CD4-positive, alpha-beta T cell treated with Interleukin-2 at 100 ng/mL for 4 hours (primary cell): ENCODE measurements around the gene XCL1.
"Not testable (repeated sequence)": the region's sequence is repeated elsewhere in the genome, so short reads cannot be mapped to it uniquely, and the experiment has no call there.

ENCODE experiments used
- DNase-seq: peaks from one replicate; pipeline ENCODE4 v3.0.0-alpha.2; 2020; ENCODE audit warnings: low spot score

The XCL1 gene, protein sequence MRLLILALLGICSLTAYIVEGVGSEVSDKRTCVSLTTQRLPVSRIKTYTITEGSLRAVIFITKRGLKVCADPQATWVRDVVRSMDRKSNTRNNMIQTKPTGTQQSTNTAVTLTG

DNA sequence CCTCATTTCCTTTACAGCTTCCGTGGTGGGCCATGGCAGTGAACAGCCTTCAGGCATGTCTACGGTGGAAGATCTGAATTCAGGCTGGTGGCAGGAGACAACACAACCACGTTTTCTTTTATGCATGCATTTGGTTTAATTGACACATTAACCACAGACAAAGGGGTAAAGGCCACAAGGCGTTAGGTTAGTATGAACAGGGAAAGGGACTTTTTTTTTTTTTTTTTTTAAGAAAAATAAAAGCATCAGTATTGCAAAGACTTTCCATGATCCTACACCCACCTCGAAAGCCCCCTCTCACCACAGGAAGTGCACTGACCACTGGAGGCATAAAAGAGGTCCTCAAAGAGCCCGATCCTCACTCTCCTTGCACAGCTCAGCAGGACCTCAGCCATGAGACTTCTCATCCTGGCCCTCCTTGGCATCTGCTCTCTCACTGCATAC lies at the start of gene XCL1:
Gene XCL1 (plus strand): TSS at position 361 of the 444 bp plus-strand sequence. CDS start 33 bp downstream, at position 394.
- not testable (repeated sequence) for DNase-seq

DNA sequence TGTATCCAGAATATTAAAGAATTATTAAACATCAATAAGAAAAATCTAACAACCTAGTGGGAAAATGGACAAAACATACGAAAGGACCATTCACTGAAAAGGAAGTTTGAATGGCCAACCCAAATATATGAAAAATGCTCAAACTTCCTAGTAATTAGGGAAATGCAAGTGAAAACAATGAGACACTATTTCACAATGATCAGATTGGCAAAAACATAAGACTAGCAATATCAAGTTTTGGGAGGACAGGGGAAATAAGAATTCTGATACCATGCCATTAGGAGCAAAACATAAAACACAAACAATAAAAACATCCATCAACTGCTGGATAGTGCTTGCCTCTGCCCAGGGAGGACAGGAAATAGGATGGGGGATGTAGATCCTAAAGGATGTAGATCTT lies 46.9 kb upstream of the XCL1 start:
- no peak for DNase-seq

DNA sequence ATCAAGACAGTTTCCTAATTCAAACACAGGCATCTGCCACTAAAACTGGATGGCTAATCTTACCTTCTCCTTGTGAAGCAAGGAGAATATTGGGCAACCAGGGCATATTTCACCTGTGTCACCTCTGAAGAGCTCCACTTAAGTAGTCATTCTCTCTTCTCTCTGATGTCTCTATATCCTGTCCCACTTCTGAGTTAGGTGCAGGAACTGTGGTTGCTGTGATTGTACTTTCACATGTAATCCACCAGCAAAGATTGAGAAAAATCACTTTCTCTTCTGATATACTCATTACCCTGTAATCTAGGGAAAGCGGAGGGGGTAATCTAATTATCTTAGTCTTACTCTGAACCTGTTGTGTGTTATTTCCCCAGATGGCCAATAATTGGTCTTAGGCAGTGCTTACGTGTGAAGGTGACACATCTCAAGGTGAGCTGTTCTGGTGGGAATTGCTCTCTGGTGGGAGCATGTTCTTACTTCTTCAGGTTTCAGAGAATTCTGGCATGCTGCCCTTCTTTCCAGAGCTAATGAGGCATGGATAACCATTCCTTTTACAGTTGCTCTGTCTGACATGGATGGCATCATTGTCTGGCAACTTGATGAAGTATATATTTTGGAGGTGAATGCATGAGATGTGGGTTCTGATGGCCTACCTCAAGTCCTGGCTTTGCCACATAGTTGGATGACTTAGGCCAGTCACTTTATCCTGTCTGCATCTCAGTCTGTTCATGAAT lies 44.6 kb upstream of the XCL1 start:
- peak; percentile 55 for DNase-seq

DNA sequence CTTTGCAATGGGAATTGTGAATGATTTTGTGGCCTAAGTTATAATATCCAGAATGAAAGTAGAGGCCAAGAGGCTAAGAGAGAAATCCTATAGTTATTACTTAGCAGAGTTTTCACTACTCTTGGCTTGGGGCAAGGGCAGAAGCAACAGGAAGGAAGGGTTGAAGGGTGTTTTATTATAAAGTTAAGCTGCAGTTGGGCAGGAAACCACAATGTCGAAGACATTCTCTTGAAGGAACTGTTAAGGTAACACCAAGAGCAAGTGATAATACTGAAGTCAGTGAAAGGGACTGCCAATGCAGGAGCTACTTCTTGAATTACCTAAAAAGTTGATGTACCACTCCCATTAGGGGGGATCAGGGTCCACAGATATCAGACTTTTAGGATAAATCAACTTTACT lies 40.9 kb upstream of the XCL1 start:
- DNase-seq, result peak; percentile 61

DNA sequence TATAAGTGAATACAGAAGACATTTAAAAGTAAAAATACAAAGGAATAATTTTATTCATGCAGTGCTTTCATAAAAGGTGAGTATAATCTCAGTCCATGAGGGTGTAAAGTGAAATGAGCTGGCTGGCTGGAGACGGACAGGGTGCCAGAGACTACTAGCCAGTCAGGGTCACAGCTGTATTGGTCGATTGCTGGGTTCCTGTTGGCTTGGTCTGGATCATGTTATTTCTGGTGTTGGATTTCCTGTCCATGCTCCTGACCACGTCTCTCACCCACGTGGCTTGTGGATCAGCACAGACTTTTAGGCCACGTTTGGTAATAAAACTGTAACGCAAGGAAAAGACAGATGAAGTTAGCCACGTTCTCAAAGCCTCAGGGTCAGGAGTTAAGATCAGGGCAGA lies 35.6 kb upstream of the XCL1 start:
- not testable (repeated sequence) for DNase-seq

DNA sequence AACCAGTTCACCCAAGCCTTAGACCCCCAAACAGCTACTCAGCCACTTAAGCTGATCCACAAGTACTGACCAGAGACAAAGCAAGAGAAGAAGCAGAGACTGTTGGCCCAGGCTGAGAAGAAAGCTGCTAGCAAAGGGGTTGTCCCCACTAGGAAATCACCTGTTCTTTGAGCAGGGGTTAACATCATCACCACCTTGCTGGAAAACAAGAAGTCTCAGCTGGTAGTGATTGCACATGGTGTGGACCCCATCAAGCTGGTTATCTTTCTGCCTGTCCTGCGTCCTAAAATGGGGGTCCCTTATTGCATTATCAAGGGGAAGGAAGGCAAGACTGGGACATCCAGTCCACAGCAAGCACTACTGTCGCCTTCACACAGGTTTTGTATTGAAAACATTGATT lies 33.4 kb upstream of the XCL1 start:
- DNase-seq, result not testable (repeated sequence)

DNA sequence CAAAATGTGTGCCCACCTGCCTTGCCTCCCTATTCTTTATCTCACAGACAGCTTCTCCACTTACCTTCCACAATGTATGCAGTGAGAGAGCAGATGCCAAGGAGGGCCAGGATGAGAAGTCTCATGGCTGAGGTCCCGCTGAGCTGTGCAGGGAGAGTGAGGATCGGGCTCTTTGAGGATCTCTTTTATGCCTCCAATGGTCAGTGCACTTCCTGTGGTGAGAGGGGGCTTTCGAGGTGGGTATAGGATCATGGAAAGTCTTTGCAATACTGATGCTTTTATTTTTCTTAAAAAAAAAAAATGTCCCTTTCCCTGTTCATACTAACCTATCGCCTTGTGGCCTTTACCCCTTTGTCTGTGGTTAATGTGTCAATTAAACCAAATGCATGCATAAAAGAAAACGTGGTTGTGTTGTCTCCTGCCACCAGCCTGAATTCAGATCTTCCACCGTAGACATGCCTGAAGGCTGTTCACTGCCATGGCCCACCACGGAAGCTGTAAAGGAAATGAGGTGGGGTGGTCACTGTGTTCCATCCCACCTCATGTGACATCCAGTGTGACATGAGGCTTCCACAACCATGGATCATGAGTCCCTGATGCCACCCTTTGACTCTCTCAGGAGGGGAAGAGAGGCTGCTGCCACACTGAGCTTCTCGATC lies 32.4 kb upstream of the XCL1 start, which contains the start of gene XCL2:
Gene XCL2 (minus strand): TSS at position 158 of the 659 bp plus-strand sequence. CDS start 33 bp downstream, at position 125.
- not testable (repeated sequence) for DNase-seq

DNA sequence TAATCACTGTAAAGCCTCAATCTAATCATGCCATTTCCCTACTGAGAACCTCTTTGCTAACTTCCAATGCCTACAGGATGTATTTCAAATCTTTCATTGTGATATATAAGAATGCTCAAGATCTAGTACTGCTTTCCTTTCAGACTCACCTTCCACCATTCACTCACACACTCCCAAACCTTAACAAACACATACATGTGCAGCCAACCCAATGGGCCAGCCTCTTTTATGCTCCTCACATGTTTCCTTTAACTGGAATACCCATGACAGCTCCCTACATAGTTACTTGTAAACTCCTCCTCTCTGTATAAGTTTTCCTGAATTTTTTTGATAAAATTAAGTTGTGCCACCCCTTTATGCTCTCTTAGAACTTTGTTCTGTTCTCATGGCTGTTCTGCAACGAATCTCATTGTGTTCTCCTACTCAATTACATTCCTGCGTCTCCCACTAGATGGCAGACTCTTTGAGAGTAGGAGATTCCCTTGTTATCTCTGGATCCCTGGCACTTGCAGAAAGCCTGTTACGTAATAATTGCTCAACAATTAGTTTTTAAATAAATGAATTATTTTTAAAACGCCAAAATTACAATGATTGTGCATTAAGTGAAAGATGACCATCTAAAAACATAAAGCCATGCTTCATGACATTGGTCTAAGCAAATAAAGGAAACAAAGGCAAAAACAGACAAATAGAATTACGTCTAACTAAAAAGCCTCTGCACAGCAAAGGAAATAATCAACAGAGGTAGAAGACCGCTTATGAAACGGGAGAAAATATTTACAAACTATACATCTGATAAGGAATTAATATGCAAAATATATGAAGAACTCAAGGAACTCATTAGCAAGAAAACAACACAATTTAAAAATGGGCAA lies 30.5 kb upstream of the XCL1 start:
- not testable (repeated sequence) for DNase-seq

DNA sequence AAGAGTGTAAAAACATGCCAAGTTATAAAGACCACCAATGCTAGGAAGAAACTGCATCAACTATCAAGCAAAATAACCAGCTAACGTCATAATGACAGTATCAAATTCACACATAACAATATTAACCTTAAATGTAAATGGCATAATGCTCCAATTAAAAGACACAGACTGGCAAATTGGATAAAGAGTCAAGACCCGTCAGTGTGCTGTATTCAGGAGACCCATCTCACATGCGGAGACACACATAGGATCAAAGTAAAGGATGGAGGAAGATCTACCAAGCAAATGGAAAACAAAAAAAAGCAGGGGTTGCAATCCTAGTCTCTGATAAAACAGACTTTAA lies 29.9 kb upstream of the XCL1 start:
- DNase-seq, result not testable (repeated sequence)

DNA sequence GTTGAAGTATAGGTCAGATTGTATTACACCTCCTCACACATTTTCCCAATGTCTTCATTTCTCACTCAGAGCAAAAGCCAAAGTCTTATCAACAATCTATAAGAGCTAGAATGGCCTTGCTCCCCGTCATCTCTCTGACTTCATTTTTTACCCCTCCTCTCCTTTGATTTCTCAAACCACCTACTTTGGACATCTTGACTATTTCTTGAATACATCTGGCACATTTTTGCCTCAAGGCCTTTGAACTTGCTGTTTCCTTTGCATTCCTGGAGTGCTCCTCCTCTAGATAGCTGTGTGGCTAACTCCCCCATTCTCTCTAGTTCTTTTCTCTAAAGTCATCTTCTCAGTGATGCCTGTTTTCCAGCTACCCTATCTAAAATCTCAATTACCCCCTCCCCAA lies 25.4 kb upstream of the XCL1 start:
- no peak for DNase-seq

DNA sequence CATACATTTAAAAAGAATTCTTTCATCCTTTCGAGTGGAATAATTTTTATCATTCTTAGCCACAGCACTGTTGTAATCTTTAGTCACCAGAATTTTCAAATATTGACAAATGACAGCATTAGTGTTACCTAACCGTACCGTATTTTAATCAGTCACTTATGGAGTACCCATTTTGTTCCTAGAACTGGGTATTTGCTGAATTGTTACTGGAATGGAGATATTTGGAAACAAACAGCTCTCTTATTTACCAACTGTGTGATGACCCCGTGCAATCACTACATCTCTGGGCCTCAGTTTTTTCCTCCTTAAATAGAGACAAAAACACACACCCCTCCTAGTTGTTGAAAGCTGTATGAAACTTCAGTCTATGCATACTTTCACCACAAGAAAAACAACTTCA lies 24.7 kb upstream of the XCL1 start:
- DNase-seq, result no peak

DNA sequence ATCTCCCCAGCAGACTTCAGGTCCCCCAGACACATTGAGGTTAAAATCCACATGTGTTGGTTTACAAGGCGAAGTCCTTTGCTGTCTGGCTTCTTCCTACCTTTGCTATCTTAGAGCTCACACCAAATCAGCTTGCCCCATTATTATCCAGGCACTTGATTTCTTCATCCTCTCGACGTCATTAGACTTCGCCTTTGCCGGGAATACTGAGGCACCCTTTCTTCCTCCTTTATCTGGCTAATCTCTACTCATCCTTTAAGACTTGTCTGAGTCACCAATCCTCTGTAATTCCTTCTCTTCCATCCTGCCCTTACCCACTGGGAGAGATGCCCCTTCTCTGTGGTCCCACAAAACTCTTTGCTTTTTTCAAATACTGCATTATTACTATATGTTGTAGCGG lies 23.4 kb upstream of the XCL1 start:
- DNase-seq, result no peak

DNA sequence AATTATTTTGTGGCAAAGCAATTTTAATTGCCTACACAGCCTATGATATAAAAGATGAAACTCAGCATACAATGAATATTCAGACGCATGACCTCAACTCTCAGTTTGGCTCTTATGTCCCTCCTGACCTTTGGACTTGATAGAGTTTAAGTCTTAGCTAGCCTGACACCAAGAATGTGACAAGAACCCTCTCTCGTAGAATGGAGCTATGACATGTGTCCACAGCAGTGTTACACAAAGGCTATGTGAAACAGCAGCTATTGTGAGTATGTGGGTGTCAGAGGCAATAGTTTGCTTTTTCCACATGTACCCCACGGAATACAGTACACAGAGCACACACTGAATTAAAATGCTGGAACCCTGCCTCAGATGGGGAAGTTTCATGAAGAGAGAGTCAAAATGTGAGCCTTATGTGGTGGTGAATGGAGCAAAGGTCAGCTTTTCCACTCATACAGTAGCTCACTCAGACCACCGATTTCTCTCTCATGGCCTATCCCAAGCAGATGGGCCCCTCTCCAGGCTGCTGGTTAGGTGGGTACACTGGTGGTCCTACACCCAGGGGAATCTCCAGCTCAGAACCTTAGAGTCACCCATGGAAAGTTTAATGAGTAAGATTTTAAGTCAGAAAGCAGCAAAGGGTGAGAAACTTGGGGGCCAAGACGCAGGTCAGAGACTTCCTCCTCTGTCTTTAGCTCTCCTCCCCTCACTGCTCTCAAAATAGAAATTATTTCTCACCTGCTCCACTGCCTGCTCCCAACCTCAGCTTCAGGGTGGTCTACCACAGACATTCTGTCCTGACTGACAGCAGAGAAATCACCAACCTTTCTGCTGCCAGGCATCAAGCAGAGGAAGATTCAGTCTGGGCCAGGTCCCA lies 22.5 kb upstream of the XCL1 start:
- DNase-seq, result no peak

DNA sequence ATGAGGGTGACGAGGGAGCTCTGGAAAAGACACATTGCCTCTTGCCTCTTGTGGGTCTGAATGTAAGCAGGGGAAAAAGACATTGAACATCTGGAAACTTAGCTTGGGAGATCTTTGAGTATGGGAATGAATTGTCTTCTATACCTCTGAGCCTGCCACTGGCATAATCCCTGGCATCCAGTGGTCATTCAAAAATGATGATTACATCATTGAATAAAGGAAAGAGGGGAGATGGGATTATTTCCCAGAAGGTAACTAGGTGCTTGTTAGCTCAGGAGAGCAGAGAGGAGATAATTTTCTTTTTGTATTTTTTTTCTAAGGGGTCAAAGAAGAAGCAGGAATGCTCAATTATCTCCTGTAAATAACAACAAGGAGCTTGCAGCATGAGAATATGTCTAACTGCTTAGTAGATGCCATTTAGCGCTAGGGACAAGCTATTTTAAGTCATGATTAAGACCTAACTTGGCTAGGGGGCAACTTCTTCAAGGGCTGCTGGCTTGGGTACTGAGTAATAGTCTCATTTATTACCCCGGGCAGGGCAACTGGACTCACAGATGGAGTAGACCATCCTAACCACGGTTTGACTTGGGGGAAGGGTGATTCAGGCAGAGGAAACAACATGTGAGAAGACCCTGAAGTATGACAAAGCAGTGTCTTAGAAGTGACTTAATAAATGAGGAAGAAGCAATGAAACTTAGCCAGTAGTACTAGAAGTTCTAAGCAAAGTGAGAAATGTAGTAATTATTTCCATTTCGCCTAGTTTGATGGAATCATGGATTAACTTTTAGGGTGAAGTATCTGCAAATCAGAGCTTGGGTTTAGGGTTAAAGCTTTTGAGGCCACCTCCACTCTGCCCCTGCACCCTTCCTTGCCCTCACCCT lies 21.6 kb upstream of the XCL1 start:
- DNase-seq, result no peak

DNA sequence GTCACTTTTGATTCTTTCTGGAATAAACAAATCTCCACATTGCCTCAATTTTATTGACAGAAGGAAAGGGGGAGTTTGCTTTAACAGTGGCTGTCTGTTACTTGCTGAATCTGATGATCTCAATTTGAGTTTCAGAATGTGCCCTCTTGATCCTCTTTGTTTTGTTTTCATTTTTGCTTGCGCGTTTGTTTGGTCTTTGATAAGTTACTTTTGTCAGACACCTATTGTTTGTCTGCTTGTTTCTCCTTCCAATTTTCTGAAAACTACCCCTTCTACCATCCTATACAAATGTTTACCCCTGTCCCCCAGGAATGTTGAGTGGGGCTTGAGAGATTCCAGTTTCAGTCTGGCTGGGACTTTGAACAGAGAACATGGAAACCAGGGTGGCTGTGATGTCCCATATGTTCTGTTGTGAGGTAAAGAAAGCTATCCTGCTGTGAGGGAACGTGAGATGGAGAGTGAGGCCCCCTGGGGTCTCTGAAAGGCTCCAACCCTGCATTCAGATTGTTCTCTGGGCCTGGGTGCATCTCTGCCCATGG lies 20.8 kb upstream of the XCL1 start:
- DNase-seq, result no peak

DNA sequence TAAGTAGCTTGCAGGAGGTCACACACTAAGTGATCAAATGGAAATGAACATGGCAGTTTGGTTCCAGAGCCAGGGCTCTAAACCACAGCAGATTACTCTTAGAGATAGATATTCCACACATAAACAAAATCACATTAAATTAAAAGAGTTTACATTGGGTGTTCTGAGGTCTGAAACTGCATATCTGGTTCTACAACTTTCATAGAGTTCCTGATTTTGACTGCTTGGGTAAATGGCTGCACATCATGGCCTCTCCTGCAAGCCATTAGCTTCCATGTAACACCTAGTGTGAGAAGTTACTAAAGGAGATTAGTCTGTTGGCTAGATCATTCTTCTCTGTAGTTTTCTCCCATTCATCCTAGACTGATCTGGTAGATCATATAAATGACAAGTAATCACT lies 19.8 kb upstream of the XCL1 start:
- DNase-seq, result no peak

DNA sequence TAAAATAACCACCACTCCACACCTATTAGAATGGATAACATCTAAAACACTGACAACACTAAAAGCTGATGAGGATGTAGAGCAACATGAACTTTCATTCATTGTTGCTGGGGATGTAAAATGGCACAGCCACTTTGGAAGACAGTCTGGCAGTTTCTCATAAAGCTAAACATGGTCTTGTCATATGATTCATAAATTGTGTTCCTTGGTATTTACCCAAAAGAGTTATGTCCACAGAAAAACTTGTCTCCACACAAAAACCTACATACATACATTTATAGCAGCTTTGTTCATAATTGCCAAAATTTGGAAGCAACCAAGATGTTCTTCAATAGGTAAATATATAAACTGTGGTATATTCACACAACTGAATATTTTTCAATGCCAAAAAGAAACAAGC lies 16.0 kb upstream of the XCL1 start:
- DNase-seq, result no peak

DNA sequence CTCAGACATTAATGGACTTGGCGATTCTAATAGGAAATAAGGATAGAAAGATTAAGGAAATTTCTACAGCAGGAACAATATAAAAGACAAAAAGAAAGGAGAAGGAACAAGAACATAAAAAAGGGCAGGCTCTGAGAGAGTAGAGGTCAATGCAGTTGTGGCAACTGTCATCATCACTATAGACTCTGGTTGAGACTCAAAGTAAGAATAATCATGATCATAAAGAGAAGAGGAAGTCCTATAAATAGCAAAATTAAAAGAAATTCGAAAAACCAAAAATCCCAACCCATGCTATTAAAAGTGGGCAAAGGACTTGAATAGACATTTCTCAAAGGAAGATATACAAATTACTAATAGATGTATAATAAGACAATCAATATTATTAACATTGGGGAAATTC lies 14.4 kb upstream of the XCL1 start:
- no peak for DNase-seq

DNA sequence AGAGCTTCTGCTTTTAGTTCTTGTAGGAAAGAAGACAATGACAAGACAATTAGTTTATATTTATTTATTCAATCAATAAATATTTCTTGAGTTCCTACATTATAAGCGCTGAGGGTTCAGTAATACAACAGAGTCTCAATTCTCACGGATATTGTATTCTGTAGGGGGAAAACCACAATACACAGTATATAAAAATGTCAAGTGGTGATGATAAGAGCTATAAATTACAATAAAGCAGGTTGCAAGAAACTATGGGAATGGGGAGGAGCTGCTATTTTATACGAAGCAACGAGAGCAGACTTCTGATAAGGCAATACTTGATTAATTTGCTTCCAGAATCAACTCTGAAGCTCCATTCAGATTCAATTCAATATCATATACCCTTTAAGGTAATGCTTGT lies 10.6 kb upstream of the XCL1 start:
- no peak for DNase-seq

DNA sequence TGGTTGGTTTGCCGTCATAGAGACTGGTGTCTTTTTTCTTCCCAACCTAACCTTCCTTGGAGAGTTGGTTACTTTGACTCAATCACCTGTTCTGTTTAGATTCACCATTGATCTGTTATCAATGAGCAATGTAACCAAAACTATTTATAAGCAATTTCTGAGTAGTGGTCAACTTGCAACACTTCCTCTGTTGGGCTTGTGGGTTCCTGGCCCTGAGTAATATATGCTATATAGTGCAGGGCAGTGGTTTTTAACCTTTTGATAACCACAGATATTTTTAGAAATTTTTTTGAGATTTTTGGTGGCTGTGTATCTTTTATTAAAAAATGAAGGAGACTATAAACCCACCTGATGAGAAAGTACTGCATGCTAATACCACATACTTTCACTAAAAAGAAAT lies 9.4 kb upstream of the XCL1 start:
- DNase-seq, result no peak
